HG02571 (cell line): ENCODE data around the gene TRPV3.
A peak's percentile ranks its signal among the peaks of the same experiment; 100 is the strongest.
"Not testable (repeated sequence)": the region's sequence is repeated elsewhere in the genome, so short reads cannot be mapped to it uniquely, and the experiment has no call there.

Source experiments
- ATAC-seq: cut with Tn5 transposase; IDR thresholded peaks from one replicate; pipeline ENCODE4 v1.9.1; 2021; ENCODE audit warnings: mild to moderate bottlenecking, moderate library complexity; ENCODE audit not compliant: unreplicated experiment

TRPV3 gene

DNA sequence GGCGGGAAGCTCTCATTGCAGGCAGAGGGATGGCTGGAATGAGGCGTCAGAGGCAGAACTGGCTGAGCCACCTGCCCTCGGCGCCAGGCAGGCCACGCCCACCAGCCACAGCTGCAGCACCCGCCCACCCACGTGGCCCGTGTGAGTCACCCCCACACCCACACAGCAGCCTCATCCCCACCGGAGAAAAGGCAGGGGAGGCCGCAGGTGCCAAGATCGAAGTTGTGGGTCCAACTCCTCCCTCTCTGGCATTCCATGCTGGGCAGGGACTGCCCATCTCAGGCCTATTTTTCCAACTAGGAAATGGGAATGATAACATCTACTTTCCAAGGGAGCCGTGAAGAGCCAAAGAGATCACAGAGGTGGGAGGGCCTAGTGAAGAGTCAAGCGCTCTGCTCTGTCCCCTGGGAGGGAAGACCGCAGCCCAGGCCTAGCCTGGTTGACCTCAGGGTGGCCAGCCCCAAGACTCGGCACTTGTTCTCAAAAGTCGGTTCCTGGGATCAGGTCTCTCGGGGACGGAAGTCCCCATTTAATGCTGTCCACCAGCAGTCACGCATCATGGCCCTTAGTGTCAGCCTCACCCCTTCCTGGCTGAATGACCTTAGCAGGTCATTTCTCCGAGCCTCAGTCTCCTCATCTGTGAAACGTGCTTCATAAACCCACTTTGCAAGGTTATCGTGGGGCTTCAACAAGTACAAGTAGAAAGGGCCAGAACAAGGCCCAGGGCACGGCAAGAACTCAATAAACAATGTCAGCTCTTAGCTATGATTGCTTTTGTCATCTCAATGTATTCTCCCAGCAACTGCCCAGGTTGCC is at the start of gene TRPV3:
TSS of gene TRPV3 (minus strand) at position 45 of the 816 bp plus-strand sequence. CDS start 2,962 bp downstream, outside the sequence.
- ATAC-seq, result peak; percentile 40

DNA sequence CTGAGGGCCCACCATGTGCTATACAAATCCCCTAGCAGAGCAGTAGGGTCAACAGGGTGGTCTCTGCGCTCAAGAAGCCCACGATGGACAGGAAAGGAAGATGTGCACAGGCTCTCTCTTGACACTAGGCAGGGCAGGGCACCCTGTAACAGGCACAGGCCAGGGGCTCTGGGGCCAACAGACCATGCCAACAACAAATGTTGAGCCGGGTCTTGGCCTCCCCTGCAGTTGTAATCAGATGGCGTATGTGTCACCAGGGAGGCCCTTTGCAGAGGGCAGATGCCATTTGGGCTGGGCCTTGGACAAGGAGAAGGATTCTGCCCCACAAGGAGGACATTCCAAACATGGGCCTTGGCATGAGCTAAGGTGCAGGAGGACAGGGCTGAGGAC is 46.3 kb upstream of the TRPV3 start:
- ATAC-seq, result no peak

DNA sequence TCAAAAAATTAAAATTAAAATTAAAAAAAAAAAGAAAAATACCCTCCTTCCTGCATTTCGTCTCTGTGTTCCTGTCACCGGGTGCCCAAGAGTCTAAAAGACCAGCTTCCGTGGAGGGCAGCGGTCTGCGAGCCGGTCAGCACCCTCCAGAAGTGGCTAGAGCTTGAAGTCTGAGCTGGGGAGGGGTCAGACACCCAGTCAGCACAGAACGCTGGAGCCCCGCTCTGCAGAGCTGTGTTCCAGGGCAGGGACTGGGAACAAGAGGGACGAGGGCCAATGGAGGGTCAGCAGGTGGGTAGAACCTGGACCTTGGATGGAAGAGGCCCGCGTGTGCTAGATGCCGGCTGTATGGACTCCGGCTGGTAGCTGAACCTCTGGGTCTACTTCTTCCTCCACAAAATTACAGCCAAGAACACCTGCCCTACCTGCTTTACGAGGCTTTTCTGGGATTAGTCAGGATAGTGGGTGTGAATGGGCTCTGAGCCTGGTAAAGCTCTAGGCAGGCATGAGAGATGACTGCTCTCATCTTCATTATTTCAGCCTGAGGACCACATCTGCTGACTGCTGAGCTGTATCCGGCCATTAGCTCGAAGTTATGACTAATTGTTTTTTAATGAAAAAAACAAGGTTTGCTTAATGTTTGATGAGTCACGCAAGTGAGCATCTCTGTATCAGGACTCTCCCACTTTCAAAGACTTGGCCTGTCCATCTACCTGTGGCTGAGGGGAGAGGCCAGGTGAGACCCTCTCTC is 45.7 kb upstream of the TRPV3 start:
- ATAC-seq, result no peak

DNA sequence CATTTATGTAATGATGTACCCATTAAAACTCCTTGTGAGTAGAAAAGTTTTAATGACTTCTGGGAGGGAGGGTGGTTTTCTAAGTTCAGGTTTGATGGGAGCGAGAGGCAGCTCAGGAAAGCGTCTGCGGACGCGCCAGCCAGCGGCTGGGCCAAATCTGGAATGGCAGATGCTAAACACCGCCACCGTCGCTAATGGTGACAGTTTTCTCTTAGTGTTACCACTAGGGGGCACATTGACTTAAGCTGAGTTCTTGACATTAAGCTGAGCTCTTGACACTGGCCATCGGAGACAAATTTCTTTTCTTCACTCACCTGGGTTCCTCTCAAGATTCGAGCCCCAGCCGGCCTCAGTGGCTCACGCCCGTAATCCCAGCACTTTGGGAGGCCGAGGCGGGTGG is 44.9 kb upstream of the TRPV3 start:
- ATAC-seq, result no peak

DNA sequence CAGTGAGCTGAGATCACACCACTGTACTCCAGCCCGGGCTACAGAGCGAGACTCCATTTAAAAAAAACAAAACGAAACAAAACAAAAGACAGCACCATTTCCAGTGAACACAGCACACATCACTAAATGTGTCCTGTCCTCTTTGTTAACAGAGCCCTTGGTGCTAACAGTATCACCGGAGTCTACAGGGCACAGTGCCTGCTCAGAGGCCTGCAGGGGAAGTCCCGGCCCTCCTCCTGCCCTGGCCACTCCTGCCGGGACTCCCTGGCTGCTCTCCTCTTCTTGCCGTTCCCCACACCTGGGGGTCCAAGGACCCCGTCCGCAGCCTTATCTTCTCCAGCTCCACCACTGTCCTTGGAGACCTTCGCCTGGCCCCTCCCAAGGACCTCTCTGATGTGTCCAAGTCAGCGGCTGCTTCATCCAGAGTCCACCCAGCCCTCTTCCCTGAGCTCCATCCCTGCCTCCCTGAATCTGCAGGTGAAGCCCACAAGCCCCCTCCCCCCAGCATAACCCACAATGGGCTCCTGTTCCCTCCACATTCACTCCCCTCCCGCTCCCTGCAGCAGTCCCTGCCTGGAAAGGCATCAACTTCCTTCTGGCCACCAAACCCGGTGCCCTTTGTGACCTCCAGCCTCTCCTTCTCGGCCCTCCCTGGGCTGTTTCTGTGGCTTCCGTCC is 43.1 kb upstream of the TRPV3 start:
- no peak for ATAC-seq

DNA sequence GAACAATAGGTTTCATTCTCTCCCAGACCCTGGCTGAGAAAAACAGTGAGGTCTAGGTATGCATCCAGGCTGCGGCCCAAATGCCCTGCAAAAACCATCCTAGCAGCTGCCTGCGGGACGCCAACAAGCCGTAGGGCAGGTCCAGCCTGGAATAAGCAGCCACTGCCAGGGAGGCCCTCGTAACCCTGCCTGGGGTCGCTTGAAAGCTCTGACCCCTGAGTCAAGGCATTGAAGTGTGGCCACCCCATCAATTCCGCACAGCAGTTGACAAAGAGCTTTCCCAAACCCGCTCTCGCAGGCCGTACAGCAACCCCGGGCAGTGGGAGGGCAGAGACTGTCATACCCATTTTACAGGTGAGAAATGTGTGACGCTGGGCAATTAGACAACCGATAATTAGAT is 40.5 kb upstream of the TRPV3 start:
- no peak for ATAC-seq

DNA sequence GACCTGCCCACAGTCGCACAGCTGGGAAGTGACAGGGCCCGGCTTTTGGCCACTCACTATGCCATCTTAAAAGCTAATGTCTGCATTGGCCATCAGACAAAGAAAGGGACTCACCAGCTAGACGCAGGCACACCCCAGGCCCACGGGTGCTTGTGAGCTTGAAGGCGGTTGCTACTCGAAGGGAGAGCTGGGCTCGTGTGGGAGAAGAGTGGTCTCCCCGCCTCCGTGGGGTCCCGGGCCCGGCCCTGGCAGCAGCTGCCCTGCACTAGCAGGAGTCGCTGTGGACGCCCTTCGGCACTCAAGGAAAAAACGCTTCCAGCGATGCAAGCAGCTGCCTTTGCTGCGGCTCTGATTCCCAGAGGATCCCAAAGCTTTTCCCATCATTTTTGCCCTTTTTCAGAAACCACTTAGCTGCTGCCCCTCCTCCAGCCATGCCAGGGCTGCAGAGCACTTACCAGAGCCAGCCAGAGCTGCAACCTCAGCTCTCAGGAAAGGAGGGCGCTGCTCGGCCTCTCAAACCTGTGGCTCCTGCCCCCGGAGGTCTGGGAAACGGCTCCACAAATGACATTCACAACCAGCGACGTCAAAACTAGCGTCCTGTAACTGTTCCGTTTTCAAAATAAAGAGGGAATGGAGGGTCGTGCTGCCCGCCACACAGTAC is 39.3 kb upstream of the TRPV3 start:
- no peak for ATAC-seq

DNA sequence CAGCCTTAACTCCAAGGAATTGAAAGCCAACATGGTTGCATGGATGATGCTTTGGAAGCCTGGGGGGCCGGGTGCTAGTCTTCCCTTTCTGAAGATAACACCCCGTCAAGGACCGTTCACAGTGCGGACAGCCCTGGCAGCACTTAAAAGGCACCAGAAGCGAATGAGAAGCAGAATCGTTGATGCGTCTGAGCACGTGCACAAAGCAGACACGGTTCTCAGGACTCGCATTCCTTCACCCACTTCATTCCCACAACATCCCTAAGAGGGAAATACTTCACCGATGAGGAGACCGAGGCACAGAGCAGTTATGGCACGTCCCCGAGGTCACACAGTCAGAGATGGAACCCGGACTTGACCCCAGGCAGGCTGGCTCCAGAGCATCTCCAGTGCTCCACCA is 37.4 kb upstream of the TRPV3 start:
- no peak for ATAC-seq

DNA sequence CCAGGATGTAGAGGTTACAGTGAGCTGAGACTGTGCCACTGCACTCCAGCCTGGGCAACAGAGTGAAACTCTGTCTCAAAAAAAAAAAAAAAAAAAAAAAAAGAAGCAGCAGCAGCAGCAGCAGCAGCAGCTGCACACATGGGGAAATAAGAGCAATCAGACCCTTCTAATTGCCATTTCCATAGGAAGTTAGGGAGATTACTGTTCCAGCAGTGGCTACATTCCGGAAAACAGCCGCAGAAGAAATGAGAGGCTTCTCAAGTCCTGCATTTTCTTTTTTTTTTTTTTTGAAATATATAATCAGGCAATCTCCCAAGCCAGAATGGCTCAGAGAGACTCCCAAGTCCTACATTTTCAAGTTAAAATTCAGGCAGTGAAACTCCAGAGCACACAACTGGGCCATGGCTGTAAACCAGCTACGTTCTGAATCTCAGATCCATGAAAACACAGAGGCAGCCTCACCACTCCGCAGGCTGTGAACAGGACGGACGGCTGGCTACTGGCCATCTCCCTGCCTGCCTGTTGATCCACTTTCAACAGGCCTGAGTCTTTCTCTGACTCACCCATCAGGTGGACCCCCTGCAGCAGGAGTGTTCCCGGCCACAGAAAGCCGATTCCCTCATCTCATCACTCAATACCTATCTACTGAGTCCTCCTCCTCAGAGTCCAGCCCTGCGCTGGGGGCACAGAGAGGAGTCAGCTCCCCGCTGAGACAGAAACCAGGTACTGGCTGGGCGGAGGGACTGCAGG is 36.6 kb upstream of the TRPV3 start:
- no peak for ATAC-seq

DNA sequence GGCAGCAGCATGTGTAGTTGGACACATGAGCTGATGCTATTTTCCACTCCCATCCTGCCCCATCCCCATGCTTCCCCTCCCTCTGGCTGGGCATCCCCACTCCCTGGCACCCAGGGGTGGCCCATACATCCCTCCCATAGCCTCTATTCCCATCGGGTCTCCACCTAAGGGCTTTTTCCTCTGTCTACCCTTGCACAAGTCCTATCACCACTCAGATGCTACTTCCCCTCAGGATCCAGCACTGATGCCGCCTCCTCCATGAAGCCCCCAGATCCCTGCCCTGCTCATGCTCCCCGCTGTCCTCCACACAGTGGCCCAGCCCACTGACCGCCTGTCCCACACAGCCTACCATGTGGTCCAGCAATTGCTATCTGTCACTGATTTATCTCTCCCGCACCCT is 35.8 kb upstream of the TRPV3 start:
- no peak for ATAC-seq

DNA sequence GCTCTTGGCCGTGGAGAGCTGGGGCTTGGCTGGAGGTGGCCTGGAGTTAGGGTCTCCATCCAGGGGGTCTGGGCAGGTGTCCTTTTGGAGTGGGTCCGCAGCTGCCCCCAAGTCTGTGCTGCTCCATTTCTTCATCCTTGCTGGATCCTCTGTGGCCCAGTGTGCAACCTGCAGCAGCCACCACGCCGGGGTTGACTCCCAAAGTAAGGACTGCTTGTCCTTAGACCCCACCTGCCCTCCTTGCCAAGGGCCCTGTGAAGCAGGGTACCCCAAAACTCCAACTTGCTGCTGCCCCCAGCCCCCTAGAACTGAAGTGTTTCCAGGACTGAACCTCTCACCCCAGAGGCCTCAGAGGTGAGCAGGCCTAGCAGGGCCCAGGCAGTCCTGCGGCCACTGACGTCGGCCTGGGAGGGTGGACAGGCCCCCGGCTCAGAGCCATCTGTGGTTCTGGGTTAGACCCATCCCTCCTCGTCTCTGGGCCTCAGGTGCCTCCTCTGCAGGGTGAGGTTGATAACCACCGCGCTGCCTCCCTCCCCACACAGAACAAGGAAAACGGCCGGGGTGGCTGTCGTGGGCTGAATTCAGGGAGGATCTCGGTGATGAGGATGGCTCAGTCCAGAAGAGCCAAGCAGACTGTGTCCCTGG is 34.7 kb upstream of the TRPV3 start:
- ATAC-seq, result no peak

DNA sequence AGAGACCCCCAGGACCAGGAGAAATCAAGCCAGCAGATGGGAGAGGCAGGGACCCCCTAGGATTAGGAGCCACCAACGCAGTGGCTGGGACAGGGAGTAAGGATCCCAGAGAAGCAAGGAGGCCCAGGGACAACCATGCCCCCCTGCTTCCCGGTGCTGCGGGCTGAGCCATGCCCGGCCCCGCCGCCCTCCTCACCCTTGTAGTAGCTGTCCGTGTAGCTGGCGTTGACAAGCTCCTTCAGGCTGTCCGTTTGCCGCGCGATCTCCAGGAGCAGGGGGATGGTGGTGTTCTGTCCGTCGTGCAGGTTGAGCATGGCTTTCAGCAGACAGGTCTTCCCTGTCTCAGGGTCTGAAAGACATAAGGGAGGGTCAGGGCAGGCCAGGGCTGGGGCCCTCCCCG is 33.2 kb upstream of the TRPV3 start:
- no peak for ATAC-seq

DNA sequence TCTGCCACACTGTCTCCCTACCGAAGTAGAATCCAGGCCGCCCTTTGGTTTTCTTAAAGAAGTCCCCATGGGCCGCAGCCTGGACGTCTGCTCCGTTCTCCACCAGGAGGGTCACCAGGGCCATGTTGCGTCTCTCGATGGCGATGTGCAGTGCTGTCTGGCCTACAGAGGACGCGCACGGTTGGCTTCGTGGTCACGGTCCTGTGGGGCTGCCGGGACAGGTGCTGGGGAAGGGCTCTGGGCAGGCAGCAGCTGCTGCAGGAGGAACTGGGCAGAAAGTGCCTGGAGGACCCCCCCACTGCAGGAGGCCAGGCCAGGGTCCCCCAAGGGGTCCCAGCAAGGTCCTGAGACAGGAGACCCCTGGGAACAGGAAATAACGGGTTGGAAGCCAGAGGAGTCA is 32.6 kb upstream of the TRPV3 start:
- no peak for ATAC-seq

DNA sequence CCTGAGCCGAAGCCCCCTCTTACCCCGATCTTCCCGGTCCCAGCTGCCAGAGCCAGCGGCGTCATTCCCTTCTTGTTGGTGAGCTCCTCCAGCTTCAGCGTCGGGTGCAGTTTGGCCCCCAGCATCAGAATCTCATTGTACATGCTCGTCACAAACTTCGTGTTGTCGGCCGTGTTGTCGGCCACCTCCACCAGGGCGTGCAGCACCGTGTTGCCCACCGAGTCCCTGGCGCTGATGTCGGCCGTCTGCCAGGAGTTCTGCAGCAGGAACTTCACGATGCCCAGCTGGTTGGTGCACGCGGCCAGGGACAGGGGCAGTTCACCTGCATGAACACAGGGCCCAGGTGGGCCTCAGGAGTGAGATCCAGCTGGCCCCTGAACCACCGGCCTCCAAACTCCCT is 32.2 kb upstream of the TRPV3 start:
- ATAC-seq, result no peak

DNA sequence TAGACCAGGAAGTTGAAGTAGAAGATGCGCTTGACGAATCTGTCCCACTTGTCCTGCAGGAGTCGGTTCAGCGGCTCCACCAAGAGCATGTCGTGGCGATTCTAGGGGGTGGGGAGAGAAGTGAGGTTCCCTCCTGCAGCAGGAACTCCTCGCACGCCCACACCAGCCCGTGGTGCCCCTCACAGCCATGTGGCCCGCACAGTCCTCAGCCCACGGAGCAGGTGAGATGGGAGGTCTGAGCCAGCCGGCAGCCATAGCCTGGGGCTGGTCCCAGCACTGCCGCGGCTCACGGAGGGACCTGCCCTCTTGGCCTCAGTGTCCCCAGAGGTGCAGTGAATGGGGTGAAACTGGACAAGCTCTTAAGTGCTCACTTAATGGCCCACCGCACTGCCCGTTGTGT is 28.2 kb upstream of the TRPV3 start:
- no peak for ATAC-seq

DNA sequence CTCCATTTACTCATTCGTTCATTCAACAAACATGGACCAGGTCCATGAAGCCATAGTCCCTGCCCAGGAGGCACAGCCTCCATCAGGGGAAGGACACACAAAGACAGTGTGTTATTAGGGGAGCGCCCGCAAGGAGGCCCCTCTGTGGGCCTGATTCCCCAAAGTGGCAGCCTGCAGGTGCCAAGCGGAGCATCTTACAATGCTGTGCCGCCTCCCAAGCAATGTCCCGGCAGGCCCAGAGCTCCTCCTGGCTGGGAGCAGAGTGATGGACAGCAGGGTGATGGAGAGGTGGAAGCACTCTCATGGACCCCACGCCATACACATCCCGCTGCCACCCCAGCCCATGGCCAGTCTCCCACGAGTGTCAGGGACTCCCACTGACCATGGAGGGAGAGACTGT is 25.8 kb upstream of the TRPV3 start:
- ATAC-seq, result no peak

DNA sequence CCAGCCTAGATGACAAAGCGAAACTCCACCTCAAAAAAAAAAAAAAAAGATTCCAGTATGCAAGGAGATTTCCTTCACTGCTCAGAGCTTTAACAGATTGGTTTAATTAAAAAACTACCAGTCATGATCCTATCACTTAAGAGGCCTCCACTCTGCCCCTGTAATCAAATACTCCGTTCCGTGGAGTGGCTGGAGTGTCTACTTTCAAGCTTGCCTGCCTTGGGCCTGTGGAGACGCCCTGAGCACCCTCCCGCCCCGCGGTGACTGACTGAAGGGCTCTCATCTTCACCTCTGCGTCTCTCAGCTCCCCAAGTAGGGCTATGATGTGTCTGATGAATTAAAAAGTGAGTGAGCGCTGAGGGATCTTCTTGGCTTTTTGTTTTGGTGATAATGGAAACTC is 25.3 kb upstream of the TRPV3 start:
- ATAC-seq, result no peak

DNA sequence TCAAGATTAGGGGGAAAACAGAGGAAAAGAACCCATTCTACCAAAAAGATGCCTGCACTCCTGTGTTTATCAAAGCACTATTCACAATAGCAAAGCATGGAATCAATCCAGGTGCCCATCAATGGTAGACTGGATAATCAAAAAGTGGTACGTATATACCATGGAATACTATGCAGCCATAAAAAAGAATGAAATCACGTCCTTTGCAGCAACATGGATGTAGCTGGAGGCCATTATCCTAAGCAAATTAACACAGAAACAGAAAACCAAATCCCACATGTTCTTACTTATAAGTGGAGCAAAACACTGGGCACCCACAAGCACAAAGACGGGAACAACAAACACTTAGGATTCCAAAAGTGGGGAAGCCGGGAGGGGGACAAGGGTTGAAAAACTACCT is 21.1 kb upstream of the TRPV3 start:
- not testable (repeated sequence) for ATAC-seq

DNA sequence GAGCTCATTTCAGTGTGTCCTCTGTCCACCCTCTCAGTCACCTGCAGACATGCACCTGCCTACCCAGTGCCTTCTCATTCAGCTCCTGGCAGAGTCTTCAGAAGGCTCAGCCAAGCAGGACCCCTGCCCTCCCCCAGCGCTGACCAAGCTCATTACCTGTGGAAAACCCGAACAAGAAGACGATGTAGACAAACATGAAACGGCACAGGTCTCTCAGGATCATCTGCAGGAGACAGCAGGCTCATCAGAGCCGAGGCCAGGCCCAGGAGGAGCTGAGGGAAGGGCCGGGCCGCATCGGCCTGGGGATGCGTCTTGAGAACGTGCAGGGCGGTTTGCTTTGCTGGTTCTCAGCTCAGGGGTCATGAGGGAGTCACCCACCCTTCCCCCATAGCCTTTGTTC is 19.4 kb upstream of the TRPV3 start:
- ATAC-seq, result no peak

DNA sequence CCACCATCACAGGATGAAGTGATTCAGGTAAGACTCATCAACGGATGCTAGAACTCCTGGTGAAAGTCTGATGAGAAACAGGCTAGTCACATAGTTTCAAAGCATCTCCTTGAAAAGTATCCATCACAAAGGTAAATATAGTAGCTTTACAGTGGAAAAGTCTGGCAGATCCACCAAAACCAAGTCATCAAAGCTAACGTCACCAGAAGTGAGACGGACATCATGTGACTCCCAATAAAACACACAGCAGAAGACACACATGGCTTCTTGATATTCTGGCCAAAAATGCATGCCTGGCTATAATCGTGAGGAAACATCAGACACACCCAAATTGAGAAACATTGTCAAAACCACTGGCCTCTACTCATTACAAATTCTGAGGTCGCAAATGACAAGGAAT is 17.9 kb upstream of the TRPV3 start:
- no peak for ATAC-seq
